ENCODE data around the gene TAGLN.

DNA sequence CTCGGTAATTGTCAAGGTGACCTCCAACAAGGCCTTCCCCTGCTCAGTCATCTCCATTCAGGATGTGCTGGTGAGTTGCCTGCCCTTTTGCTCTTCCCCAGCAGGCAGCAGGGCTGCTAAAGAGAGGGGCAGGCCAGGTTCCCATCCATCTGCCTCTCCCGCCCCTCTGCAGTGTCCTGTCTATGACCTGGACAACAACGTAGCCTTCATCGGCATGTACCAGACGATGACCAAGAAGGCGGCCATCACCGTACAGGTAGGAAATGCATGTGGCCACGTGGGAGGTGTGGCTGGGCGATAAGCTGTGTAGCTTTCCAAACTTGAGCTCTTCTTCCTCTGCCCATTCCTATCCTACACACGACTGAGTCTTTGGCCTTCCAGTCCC lies 16.6 kb upstream of the TAGLN start:
- TF ChIP-seq, protein P1, sequence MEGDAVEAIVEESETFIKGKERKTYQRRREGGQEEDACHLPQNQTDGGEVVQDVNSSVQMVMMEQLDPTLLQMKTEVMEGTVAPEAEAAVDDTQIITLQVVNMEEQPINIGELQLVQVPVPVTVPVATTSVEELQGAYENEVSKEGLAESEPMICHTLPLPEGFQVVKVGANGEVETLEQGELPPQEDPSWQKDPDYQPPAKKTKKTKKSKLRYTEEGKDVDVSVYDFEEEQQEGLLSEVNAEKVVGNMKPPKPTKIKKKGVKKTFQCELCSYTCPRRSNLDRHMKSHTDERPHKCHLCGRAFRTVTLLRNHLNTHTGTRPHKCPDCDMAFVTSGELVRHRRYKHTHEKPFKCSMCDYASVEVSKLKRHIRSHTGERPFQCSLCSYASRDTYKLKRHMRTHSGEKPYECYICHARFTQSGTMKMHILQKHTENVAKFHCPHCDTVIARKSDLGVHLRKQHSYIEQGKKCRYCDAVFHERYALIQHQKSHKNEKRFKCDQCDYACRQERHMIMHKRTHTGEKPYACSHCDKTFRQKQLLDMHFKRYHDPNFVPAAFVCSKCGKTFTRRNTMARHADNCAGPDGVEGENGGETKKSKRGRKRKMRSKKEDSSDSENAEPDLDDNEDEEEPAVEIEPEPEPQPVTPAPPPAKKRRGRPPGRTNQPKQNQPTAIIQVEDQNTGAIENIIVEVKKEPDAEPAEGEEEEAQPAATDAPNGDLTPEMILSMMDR (IDR thresholded peaks at IDR 0.05), result no peak
- TF ChIP-seq POLR2A (IDR thresholded peaks at IDR 0.05), result no peak
